ENCODE results near the gene OPTN.
"Not testable (repeated sequence)": the region's sequence is repeated elsewhere in the genome, so short reads cannot be mapped to it uniquely, and the experiment has no call there.

The OPTN gene

DNA sequence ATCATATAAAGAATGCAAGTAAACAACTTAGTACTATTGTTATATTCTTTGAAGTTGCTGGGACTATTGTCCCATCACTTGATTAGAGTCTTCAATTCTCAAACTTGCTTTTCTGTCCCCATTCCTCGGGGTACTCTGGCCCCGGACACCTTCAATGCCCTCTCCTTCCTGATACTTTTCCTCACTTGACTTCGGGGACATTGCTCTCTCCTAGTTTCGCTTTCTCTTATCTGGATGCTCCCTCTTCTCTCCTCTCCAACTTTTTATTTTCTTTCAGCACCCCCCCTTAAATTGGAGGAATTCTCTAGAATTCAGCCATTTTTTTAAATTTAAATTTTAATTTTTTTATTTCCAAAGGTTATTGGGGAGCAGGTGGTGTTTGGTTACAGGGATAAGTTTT is 10.6 kb upstream of the OPTN start:
- in situ Hi-C loops (cut with MboI; ENCODE audit: low sequenced_read_pairs): no loop called here

DNA sequence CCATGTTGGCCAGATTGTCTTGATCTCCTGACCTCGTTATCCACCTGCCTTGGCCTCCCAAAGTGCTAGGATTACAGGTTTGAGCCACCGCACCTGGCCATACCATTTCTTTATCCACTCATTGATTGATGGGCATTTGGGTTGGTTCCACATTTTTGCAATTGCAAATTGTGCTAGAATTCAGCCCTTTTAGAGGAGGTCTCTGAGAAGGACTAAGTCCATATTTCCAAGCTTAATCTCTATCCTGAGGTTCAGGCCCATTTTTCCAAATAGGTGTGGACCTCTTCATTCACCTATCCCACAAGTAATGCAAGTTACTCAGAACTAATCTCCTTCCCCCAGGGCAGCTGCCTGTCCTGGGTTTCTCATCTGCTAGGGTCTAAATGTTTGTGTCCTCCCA is 9.7 kb upstream of the OPTN start:
- in situ Hi-C loops (cut with MboI; ENCODE audit: low sequenced_read_pairs): no loop called here

- in situ Hi-C loops (cut with MboI; ENCODE audit: low sequenced_read_pairs): no loop called here
These were observed 8.2 kb upstream of the OPTN start for GRCh38 chr10:13091801-13092200.

DNA sequence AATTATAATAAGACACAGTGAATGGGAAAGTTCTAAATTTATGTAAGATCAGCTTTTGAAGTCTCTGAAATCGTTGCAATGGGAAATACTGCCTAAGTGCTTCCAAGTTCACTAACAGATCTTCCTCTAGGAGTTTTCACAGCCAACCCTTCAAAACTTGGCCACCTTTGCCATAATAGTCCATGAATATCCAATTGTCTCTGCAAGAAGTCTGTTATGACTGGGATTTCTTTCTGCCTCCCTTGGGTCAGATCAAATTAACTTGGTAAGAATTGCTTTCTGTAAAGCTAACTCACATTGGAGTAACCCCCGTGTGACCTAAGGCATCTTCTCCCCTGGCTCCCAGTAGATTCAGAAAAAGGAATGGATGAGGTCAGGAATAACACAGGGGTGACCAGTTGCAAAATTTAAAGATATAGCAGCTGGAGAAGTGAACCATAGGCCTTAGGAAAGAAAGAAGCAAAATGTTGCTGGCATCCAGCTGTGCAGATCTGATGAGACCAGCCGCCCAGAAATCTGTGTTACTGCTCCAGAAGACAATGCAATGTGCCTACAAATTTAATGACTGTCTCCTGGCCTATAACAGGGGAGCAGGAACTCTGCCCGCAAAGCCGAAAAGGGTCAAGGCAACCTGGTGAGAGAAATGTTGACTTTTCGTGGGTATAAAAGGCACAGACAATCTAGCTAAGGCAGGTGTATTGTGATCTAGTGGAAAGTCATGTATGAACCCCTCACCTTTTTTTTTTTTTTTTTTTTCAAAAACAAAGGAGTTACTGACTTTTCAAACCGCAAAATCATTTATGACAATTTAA is 7.5 kb upstream of the OPTN start:
- in situ Hi-C loops (cut with MboI; ENCODE audit: low sequenced_read_pairs): no loop called here

DNA sequence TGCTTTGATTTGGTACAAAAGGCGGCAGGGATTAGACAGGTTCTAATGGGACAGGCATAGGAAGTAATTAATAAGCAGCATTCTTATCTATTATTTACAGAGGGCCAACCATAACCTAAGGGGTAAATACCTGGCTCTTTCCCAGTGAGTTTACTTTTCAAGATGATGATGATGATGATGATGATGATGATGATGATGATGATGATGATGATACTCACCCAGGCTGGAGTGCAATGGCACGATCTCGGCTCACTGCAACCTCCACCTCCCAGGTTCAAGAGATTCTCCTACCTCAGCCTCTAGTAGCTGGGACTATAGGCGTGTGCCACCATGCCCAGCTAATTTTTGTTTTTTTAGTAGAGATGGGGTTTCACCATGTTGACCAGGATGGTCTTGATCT is 5.9 kb upstream of the OPTN start:
- in situ Hi-C loops (cut with MboI; ENCODE audit: low sequenced_read_pairs): not testable (repeated sequence)

DNA sequence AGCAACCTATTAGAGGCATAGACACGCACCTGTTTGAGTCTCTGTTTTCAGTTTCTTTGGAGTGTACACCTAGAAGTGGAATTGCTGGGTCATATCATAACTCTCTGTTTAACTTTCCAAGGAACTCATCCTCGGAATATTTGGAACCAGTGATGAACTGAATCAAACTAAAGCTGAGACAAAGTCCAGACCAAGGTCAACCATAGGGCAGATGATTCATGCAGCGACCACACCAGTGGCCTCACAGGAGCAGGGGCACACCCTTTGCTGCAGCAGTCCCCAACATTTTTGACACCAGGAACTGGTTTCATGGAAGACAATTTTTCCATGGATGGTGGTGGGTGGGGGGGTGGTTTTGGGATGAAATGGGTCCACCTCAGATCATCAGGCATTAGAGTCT is 4.9 kb upstream of the OPTN start:
- in situ Hi-C loops (cut with MboI; ENCODE audit: low sequenced_read_pairs): no loop called here

DNA sequence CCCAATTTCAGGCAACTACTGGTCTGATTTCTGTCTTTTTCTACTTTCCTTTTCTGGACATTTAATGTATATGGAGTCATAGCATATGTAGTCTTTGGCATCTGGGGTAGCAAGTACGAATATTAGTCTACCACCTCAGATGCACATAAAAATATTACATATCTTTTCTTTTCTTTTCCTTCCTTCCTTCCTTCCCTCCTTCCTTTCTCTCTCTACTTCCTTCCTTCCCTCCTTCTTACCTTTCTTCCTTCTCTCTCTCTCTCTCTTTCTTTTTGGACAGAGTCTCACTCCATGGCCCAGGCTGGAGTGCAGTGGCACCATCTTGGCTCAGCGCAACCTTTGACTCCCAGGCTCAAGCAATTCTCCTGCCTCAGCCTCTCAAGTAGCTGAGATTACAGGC is 4.0 kb upstream of the OPTN start:
- in situ Hi-C loops (cut with MboI; ENCODE audit: low sequenced_read_pairs): no loop called here

- in situ Hi-C loops (cut with MboI; ENCODE audit: low sequenced_read_pairs): no loop called here
These were observed 758 bp upstream of the OPTN start for GRCh38 chr10:13099144-13099665.

GRCh38 chr10:13100349-13101294 is 659 bp downstream of the OPTN start:
- in situ Hi-C loops (cut with MboI; ENCODE audit: low sequenced_read_pairs): no loop called here

DNA sequence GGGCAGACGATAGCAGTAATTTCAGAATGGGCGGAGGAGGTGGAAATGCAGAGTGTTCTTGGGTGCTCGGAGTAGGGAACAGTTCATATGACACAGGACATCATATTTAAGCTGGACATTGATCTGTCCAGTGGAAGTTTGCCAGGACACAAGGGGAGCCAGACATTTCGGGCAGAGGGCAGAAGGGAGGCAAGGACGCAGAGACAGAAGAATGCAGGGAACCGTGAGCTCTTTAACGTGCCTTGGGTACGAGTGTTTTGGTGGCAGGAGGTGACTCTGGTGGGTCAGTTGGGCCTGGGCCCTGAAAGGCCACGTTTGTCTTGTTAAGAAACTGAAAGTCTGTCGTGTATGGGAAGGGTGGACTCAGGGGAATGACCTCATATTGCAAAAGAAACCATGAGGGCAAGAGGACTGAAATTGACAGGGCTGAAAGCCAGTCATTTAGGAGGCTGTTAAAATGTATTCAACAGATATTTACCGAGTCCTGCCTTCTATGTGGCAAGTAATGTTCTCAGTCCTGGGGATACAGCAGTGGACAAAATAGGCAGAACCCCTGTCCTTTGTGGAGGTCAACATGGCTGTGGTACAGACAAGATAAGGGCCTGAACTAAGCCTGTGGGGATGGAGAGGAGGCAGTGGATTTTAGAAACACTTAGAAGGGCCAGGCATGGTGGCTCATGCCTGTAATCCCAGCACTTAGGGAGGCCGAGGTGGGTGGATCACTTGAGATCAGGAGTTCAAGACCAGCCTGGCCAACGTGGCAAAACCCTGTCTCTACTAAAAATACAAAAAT is 2.2 kb downstream of the OPTN start:
- in situ Hi-C loops (cut with MboI; ENCODE audit: low sequenced_read_pairs): no loop called here

DNA sequence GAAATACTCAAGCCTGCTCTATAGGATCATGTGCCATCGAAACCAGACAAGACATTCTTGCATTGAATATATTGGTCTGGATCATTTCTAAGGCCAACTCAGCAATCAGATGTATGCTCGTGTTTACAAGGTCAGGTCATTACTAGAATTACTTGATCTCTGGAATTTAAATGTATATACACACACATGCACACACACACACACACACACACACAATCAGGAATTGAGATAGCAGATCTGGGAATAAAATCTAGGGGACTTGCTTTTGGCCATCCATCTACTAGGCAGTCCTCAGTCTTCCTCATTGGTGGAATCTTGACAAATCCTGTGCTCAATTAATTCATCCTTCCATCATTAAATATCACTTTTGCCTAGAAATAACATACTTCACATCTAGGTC is 3.6 kb downstream of the OPTN start:
- in situ Hi-C loops (cut with MboI; ENCODE audit: low sequenced_read_pairs): no loop called here

GRCh38 chr10:13104697-13105096 is 4.7 kb downstream of the OPTN start:
- in situ Hi-C loops (cut with MboI; ENCODE audit: low sequenced_read_pairs): no loop called here

DNA sequence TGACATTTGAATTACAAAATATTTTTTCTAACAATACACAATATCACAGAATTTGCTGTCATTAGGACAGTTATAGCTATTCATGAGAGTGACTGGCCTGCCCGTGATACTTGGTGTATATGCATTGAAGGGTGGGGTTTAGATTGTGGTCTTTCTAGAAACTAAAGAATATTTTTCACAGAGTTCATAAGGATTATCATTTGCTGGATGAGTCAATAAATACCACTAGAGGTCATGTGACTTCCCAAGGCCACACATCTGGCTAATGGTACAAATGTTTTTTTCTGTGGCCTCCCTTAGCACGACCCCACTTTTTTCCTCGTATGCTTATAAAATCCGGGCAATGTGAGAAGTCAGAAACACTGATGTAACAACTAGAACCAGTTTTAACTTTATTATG is 5.2 kb downstream of the OPTN start:
- in situ Hi-C loops (cut with MboI; ENCODE audit: low sequenced_read_pairs): no loop called here

GRCh38 chr10:13106387-13107045 is 6.6 kb downstream of the OPTN start:
- in situ Hi-C loops (cut with MboI; ENCODE audit: low sequenced_read_pairs): no loop called here

- in situ Hi-C loops (cut with MboI; ENCODE audit: low sequenced_read_pairs): no loop called here
These were observed 10.9 kb downstream of the OPTN start for GRCh38 chr10:13110908-13111307.

- in situ Hi-C loops (cut with MboI; ENCODE audit: low sequenced_read_pairs): no loop called here
These were observed 13.6 kb downstream of the OPTN start for GRCh38 chr10:13113544-13113943.

- in situ Hi-C loops (cut with MboI; ENCODE audit: low sequenced_read_pairs): no loop called here
These were observed 16.2 kb downstream of the OPTN start for GRCh38 chr10:13115832-13116803.

DNA sequence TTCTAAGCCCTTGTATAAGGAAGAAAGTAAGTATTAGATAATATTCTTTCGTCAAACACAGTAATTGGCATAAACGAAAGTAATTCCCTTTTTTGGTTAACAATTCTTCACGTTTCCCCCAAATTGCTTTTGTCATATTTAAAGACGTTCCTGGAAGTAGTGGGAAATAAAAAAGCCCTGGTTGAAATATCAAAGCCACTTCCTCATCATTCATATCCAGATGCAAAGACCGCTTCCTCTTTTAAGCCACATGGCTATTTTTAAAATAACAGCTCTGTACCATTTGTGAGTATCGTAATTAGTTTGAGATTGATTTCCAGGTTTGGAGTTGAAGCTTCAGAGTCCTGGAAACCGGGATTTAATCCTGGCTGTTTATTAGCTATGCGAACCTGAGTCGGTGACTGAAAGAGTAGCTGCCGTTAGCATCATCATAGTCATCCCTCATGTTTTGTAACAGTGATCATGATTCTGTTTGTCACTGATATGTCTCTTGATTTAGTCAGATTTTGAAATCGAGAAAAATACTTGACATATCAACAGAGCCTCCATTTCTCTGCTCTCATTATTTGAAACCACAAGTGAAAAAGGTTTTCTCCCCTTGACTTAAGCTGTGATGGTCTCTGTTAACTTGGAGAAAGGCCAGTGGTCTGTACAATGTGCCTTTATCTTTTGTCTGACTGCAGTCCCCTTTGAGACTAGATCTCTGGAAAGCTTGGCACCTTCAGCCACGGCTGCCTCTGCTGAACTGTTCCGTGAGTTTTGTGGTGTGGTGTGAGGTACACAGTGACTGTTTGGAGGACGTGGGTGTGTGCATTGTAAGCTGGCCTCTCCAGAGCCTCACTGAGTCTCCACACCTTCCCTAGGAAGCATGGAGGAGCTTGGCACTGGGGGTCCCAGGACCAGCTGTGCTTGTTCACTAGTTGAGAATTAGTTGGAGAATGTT is 18.1 kb downstream of the OPTN start:
- in situ Hi-C loops (cut with MboI; ENCODE audit: low sequenced_read_pairs): no loop called here
